ENCODE results near the gene NPAS2.
A peak's percentile ranks its signal among the peaks of the same experiment; 100 is the strongest.

Gene NPAS2

DNA sequence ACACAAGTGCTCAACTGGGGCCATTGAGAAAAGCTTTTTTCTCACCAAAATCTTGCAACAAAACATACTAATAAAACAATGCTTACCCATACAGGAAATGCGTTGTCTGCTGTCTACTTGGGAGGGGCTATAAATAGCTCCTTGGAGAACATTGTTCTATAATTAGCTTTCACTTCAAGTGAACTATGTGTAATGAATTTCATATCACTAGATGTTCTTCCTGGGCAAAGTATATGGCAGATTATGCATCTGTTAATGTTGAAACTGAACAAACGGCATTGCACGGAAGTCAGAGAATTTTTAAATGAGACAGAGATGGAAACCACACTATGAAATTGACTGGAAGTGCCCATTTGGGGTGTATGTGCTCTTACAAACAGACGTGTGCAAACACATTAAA lies 6.4 kb upstream of the NPAS2 start:
- TF ChIP-seq, protein P1, sequence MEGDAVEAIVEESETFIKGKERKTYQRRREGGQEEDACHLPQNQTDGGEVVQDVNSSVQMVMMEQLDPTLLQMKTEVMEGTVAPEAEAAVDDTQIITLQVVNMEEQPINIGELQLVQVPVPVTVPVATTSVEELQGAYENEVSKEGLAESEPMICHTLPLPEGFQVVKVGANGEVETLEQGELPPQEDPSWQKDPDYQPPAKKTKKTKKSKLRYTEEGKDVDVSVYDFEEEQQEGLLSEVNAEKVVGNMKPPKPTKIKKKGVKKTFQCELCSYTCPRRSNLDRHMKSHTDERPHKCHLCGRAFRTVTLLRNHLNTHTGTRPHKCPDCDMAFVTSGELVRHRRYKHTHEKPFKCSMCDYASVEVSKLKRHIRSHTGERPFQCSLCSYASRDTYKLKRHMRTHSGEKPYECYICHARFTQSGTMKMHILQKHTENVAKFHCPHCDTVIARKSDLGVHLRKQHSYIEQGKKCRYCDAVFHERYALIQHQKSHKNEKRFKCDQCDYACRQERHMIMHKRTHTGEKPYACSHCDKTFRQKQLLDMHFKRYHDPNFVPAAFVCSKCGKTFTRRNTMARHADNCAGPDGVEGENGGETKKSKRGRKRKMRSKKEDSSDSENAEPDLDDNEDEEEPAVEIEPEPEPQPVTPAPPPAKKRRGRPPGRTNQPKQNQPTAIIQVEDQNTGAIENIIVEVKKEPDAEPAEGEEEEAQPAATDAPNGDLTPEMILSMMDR (IDR thresholded peaks at IDR 0.05; ENCODE audit: low read depth, low read length): no peak
- no peak for DNase-seq (ENCODE audit: extremely low read depth, low read depth)

DNA sequence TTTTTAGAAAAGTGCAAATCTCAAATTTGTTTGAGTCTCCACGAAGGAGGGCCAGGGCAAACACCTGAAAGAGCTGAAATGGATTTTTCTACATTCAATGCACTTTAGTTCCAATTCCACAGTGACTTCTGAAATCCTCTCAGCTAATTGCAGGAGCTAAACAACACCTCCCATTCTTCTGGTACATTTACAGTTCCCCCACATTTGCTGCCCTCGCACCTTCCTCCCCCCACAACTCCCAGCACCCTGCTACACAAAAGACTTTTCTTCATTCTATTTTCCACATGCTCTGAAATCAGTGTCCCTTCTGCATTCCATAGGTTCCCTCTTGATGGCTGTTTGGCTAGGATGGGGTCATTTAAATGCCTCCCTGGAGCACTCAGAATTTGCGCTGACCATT lies 5.9 kb upstream of the NPAS2 start:
- TF ChIP-seq, protein P1 (IDR thresholded peaks at IDR 0.05; ENCODE audit: low read depth, low read length): no peak
- DNase-seq (ENCODE audit: extremely low read depth, low read depth): no peak

DNA sequence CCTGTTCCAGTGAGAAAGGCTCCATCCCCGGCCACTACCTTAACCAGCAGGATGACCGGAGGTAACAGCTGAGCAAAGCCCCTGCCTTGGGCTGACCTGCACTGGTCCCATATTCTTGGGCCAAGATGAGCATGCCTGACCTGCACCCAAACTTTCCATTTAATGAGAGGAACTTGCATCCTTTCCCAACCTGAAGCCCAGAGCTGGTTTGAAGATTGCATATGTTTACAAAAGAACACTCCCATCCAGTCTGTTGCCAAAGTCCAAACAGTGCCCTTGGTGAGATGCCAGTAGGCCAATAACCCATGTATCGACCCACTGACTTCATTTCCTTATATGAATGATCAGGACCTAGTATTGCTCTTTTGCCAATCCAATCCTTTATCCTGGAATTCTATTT lies 5.5 kb upstream of the NPAS2 start:
- no peak for DNase-seq (ENCODE audit: extremely low read depth, low read depth)
- TF ChIP-seq, protein P1 (IDR thresholded peaks at IDR 0.05; ENCODE audit: low read depth, low read length): no peak

DNA sequence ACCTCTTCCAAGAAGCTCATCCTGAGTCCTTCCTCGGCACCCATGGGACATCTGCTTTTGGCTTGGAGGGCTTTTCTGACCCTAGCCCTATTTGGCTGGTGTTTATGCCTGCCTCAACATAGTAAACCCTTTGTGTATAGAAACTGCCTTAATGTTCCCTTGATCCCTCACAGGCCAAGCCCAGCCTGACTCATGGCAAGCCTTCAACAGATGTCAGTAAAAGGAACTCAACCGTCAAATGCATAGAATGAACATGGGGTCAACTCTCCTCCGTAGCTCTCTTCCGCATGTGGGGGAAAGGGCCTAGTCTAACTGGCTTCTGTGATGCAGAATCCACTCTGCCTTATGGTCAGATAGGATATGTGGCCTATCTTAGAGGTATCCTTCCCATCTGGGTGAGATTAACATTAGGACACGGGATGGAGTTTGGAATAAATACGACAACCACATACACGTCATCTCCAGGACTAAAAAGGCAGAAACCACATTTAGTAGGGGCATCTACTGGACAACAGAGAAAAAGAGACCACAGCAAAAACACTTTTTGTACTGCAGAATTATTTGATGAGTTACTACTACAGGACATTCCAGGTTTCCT lies 2.5 kb upstream of the NPAS2 start:
- TF ChIP-seq, protein P1 (IDR thresholded peaks at IDR 0.05; ENCODE audit: low read depth, low read length): no peak
- DNase-seq (ENCODE audit: extremely low read depth, low read depth): no peak

DNA sequence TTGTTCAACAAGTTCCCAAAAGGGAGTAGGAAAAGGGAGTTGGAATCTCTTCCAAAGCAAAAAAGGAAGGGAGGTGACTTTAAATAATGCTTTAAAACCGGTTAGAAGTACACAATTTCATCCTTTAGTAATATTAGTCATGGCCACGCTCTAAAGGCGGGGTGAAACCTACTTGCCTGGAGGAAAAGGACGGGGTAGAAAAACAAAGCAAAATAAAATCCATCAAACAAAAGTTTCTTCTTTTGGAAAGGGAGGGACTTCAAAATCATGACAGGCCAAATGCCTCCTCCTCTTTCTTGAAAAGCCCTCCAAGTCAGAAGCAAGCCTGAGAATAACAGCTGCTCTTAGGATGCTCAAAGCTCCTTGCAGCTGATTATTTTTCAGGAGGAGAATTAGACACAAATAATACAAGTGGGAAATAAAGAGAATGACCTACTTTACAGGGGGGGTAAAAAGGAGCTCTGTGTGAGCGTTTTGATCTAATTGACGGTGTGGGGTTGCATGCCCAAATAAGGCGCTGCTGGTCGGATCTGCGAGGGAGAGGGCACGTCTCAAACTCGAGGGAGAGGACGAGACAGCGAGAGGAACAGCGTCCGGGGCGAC lies 1.8 kb upstream of the NPAS2 start:
- no peak for DNase-seq (ENCODE audit: extremely low read depth, low read depth)
- TF ChIP-seq, protein P1 (IDR thresholded peaks at IDR 0.05; ENCODE audit: low read depth, low read length): no peak

DNA sequence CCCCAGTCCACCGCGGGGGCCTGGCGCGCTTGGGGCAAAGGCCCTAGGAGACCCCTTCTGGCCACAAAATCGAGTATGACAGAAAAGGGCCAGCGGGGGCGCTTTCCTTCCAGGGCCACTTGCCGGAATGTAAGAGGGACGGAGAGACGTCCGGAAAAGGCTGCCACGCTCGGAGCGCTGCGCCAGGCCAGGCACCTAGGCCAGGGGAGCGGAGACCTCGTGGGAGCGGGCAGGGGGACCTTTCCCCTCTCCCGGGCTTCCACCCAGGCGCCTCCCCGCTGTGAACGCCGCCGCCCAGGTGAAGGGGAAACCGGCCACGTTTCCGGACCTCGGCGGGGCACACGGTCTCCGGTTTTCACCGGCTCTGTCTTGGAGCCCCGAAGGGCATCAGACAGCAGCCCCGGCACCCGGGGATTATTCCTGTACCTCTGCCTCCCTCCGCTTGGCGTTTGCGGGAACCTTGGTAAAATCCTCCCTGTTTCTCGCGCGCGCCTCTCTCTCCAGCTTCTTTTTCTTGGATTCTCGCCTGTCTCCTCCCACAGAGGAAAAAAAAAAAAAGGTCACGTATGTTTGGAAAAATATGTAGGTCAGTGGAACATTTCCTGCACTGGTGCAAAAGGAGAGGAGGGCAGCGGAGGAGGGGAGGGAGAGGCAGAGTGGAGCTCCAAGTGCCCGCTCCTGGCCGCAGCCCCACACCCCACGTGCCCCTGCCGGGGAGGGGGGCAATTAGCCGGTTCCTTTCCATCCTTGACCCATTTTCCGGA lies 1.2 kb upstream of the NPAS2 start:
- no peak for DNase-seq (ENCODE audit: extremely low read depth, low read depth)
- TF ChIP-seq, protein P1 (IDR thresholded peaks at IDR 0.05; ENCODE audit: low read depth, low read length): peak; percentile 37

DNA sequence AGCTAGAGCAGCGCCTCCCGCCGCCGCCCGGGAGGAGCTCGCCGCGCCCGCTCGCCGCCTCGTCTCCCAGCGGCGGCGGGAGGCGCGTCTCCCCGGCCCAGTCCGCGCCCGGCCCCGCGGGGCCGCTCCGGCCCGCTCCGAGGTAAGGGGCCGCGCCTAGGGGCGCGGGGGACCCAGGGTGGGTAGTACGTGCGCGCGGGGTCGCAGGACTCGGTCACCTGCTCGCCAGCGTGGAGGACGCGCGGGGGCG lies 259 bp downstream of the NPAS2 start:
- TF ChIP-seq, protein P1 (IDR thresholded peaks at IDR 0.05; ENCODE audit: low read depth, low read length): no peak
- DNase-seq (ENCODE audit: extremely low read depth, low read depth): no peak

Measured in AG09319 (cell line).